LoVo (cell line): ENCODE measurements around the gene BIN1.

Experiments
- DNase-seq: peaks from one replicate; pipeline ENCODE4 v3.0.0-alpha.2; 2016; ENCODE audit warnings: low spot score

BIN1 gene

DNA sequence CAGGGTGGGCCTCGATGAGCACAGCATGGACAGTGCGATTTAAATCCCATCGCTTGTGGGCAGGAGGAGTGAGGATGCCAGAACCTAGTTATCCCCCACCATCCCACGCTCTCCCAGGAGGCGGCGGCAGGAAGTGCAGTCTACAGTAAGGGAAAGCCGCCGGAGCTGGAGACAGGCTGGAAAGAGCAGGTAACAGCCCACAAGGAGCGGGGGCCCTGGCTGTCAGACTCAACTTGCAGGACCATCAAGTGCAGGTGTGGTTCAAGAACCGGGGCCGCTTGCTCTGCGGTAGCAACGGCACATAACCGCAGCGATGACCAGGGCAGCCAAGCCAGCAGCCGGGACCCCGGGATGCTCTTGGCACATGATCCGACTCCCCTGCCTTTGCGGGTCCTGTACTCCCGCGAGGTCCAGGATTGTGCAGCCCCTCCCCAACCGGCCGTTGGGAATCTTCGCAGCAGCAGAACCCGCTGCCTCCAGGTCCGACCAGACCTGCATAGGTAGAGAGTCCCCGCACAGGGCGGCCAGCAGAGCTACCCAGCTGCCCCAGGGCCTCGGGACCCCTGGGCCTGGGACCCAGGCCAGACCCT lies 82.1 kb downstream of the BIN1 start:
- DNase-seq: no peak

- no peak for DNase-seq
These were observed 83.5 kb downstream of the BIN1 start for GRCh38 chr2:127023504-127023903.

DNA sequence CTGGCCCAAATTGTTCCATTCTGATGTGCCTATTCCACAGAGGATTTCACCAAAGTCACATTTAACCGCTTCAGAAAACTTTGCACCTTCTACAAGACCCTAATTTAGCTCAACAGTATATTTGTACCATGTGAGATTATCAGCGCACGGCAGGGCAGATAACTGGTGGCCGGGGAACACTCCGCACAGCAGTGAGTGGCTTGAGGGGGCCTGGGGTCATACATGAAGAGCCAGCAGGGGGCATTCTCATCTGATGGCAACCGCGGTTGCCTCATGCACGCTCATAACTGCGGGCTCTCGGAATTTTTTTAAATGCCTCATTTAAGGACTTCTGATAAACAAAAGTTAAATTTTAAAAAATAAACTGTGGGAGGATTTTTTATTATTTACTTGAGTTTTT lies 84.1 kb downstream of the BIN1 start:
- DNase-seq: no peak

GRCh38 chr2:127020536-127020935 lies 86.4 kb downstream of the BIN1 start:
- DNase-seq: no peak

GRCh38 chr2:127017548-127017947 lies 89.4 kb downstream of the BIN1 start:
- no peak for DNase-seq

GRCh38 chr2:127016329-127016728 lies 90.6 kb downstream of the BIN1 start:
- DNase-seq: no peak

DNA sequence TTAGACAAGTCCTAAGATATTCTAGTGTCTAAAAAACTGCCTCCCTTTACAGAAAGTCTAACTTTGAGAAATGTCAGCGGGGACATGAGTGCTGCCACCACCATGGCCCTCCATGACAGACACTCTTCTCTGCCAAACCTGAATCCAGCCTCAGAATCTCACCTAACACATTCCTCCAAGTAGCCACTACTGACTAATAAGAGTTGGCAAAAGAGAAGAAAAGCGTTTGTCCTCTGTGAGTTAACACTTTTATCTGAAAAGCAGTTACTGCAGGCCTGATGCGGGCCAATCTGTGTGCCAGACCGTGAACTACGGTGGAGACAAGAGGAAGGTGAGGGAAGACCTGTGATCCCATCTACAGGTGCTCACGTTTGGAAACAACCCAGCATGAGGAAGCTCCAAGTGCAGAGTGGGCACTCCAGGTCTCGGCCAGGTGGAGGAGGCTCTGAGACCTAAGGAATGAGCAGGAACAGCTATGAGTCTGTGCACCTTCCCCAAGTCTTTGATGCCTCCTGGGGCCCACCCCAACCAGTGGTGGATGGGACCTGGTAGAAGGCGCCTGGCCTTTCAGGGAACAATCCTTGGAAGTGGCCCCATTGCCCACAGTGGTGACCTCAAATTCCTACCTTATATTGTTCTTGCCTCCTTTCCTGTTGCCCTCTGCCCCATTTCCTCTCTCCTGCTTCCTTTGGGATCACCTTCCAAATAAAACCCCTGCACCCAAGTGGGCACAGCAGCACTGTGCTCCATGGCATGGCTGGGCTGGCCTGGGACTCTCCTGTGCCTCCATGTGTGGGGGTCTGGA lies 91.6 kb downstream of the BIN1 start:
- no peak for DNase-seq

GRCh38 chr2:127014630-127015029 lies 92.3 kb downstream of the BIN1 start:
- DNase-seq: no peak

DNA sequence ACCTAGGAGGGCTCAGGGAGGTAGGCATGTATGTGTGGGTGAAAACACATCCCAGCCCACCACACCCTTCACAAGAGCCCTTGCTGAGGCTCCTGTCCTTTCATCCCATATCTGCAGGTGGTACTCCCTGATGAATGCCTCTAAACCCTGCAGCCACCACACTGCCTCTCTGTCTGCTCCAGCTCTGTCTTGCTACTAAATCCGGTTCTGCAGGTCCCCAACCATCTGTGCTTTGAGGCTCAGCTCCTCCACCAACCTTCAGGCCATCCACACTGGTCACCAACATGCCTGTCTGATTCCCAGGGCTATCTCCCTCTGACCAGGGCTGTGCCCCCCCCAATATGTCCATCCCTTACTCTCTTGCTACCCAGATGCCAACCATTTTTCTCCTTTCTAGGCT lies 92.7 kb downstream of the BIN1 start:
- no peak for DNase-seq

DNA sequence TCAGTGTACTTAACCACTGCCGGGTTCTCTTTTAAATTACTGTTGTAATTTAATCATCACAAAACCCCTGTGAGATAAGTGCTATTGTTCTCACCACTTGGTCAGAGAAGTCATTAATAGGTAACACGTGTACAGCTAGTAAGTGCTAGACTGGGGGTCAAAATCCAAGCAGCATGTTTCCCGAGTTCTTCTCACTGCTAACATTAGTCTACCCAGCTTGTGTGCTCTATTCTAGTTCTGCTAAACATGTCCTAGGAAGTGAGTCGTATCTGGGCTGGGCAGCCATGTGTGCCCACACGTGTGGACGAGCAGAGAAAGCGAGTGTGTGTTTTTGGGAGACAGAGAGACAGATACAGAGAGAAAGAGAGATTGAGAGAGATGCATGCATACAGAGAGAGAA lies 94.1 kb downstream of the BIN1 start:
- DNase-seq: no peak

- DNase-seq: no peak
These were observed 94.7 kb downstream of the BIN1 start for GRCh38 chr2:127012215-127012614.

DNA sequence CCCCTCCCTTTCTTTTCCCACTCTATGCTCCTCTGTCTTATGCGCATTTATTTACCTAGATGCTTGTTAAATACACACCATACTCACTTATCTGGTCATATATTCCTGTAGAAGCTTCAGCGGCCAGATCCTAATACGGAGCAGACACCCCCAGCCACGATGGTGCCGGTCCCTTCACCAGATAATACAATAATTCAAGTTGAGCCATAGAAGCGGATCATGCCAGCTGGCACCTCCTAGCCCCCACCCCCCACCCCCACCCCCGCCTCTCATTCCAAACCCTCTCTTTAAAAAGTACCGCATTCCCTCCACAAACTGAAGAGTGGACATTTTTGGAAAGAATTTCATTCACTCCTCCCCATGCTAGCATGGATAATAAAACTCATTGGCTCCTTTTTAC lies 95.2 kb downstream of the BIN1 start:
- no peak for DNase-seq

DNA sequence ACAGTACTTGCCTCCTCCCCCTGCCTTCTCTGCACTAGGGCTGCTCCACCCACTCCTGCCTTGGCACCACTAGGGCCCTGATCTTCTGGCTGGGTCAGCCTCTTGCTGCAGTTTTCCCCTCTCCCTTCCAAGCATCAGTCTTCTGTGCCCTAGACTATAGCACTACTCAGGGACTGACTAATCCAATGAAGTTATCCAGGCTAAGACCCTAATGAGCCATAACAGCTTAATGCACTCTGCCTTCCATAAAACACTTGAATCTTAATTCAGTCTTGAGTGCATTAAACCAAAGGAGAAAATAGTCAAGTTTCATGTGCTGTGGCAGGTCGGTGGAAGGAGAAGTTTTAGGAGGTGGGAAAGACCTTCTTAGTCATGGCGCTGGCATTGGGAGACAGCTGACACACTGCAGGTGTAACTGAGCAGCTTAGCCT lies 95.7 kb downstream of the BIN1 start:
- DNase-seq: no peak

GRCh38 chr2:127008265-127009015 lies 98.5 kb downstream of the BIN1 start:
- no peak for DNase-seq

GRCh38 chr2:127007652-127008051 lies 99.3 kb downstream of the BIN1 start:
- no peak for DNase-seq

DNA sequence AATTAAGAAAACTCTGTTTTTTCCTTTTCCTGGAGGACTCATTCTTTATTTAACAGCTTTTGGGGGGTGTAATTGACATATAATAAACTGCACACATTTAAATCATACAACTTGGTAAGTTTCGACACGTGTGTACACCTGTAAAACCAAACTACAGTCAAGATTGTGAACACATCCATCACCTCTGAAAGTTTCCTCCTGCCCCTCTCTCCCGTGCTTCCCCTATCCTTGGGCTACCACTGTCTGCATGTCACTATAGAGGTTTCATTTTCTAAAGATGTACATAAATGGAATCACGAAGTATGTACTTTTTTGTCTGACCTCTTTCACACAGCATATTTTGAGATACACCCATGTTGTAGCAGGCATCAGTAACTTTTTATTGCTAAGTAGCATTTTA lies 100.0 kb downstream of the BIN1 start:
- no peak for DNase-seq

DNA sequence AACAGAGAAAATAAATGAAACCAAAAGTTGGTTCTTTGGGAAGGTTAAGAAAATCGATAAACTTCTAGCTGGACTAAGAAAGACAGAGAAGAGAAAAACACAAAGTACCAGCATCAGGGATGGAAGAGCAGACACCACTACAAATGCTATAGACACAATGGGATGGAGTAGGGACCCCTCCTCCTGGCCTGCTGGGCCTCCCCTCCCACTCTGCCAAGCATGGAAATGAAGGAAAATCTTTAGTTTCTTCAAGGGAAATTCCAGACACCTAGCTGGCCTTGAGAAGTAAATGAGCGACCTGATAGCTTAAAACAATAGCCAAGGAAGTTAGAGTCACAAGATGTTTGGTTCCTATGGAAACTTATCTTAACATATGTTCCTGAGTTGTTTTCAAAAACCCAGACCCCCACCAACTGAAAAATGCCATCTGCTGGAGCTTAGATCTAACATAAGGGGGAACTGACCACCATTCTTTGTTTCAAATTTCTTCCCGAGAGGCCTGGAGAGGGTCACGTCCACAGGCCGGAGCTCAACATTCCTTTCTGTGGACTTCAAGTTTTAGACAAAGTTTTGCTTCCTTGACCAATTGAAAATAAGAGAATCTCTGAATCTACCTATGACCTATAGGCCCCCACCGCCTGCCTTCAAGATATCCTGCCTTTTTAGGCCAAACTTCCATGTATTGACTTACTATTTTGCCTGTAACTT lies 101.9 kb downstream of the BIN1 start:
- no peak for DNase-seq

DNA sequence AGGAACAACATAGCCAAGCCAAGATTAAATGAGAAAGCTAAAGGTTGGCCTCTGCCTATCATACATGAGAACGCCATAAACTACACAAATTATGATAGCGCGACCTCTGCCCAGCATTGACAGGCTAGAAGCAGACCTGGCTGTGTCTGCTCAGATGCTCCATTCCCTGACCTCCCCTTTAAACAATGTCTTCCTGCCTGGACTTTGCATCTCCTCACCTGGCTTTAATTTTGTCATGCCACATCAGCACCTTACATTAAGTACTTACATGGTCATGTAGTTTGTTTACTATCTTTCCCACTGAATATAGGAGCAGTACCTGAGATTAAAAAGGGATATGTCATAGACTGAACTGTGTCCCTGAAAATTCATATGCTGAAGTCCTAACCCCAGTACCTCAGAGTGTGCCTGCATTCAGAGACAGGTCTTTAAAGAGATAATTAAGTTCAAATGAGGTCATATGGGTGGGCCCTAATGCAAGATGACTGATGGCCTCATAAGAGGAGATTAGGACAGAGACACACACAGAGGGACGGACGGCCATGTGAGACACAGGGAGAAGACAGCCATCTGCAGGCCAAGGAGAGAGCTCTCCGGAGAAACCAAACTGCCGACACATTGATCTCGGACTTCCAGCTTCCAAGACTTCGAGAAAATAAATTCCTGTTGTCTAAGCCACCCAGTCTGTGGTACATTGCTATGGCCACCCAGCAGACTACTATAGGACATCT lies 103.7 kb downstream of the BIN1 start:
- no peak for DNase-seq

GRCh38 chr2:127001751-127002150 lies 105.2 kb downstream of the BIN1 start:
- DNase-seq: no peak

DNA sequence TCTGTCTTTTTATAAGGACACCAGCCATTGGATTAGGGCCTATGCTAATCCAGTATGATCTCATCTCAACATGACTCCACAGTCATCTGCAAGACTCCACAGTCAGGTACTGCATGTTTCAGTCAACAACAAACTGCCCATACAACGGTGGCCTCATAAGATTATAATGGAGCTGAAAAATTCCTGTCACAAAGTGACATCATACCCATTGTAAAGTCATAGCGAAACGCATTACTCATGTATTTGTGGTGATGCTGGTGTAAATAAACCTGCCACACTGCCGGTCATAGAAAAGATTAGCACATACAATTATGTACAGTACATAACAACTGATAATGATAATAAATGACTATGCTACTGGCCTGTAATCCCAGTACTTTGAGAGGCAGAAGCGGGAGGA lies 106.0 kb downstream of the BIN1 start:
- DNase-seq: no peak

DNA sequence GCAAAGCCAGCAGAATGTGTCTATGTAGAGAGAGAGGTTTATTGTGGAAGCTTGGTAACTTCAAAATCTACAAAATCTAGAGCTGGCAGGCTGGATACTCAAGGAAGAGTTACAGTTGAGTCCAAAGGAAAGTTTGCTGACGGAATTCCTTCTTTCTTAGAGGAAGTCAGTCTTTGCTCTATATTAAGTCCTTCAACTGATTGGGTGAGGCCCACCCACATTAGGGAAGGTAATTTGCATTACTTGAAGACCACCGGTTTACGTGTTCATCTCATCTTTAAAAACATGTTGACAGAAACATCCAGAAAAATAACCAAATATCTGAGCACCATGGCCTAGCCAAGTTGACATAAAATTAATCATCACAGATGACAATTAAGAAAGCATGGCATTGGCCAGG lies 106.8 kb downstream of the BIN1 start:
- DNase-seq: no peak
